Karpas-422 (cell line): ENCODE results near the gene CRYBB1. TPM values are rescaled to one million over a fixed set of nuclear protein-coding genes. Genes with fewer than 3 reads are reported as not detected.

Experiments used
- DNase-seq: peaks from one replicate; pipeline ENCODE4 v3.0.0-alpha.2; 2015
- H2AFZ ChIP-seq: fragments of 200-600 bp; sonication (generic); 2 replicates; pipeline ENCODE4 v1.6.1; 2014; ENCODE audit warnings: antibody characterized with exemption, low read length, mixed read lengths
- H3K27ac ChIP-seq: fragments of 200-600 bp; sonication (generic); 2 replicates; pipeline ENCODE4 v1.5.1; 2014; ENCODE audit warnings: mild to moderate bottlenecking, low read length, moderate library complexity
- H3K27me3 ChIP-seq: fragments of 200-600 bp; sonication (generic); 2 replicates; pipeline ENCODE4 v1.6.1; 2014; ENCODE audit warnings: low read length, mixed read lengths
- H3K36me3 ChIP-seq: fragments of 200-600 bp; sonication (generic); 2 replicates; pipeline ENCODE4 v1.6.1; 2014; ENCODE audit warnings: low read length, mixed read lengths; ENCODE audit not compliant: insufficient read depth
- H3K4me1 ChIP-seq: fragments of 200-600 bp; sonication (generic); 2 replicates; pipeline ENCODE4 v1.6.1; 2014; ENCODE audit warnings: mild to moderate bottlenecking, low read length, mixed read lengths
- H3K4me2 ChIP-seq: fragments of 200-600 bp; sonication (generic); 2 replicates; pipeline ENCODE4 v1.6.1; 2014; ENCODE audit warnings: low read length, low read depth, mild to moderate bottlenecking; ENCODE audit not compliant: poor library complexity, severe bottlenecking
- H3K4me3 ChIP-seq: fragments of 200-600 bp; sonication (generic); 2 replicates; pipeline ENCODE4 v1.5.1; 2014; ENCODE audit warnings: mild to moderate bottlenecking, antibody characterized with exemption, low read length, mixed read lengths
- H3K79me2 ChIP-seq: fragments of 200-600 bp; sonication (generic); 2 replicates; pipeline ENCODE4 v1.6.1; 2014; ENCODE audit warnings: mild to moderate bottlenecking, low read length, mixed read lengths
- H3K9ac ChIP-seq: fragments of 200-600 bp; sonication (generic); 2 replicates; pipeline ENCODE4 v1.6.0; 2014; ENCODE audit warnings: low read length
- H3K9me2 ChIP-seq: fragments of 200-600 bp; sonication (generic), shearing (Covaris generic); replicated peaks from 2 replicates; pipeline ENCODE4 v1.6.0; 2014; ENCODE audit warnings: mild to moderate bottlenecking, low read length, moderate library complexity; ENCODE audit not compliant: insufficient read depth
- H3K9me3 ChIP-seq: fragments of 300-700, 200-600 bp; sonication (generic); 2 replicates; pipeline ENCODE4 v1.6.1; 2014; ENCODE audit warnings: low read length, mixed read lengths
- H4K20me1 ChIP-seq: fragments of 200-600 bp; sonication (generic); 2 replicates; pipeline ENCODE4 v1.6.1; 2014; ENCODE audit warnings: mild to moderate bottlenecking, antibody characterized with exemption, low read length, low read depth; ENCODE audit not compliant: insufficient read depth
- total RNA-seq: library from RNA; depleted of rRNA; stranded (reverse); fragments of >200 nt; shearing (Covaris generic); gene quantifications from 2 replicates; pipeline ENCODE4 v1.2.3, GENCODE V29; 2014; ENCODE audit warnings: low replicate concordance

Gene CRYBB1
- total RNA-seq, 1 experiment from 2014 or later, result 0.22 TPM

DNA sequence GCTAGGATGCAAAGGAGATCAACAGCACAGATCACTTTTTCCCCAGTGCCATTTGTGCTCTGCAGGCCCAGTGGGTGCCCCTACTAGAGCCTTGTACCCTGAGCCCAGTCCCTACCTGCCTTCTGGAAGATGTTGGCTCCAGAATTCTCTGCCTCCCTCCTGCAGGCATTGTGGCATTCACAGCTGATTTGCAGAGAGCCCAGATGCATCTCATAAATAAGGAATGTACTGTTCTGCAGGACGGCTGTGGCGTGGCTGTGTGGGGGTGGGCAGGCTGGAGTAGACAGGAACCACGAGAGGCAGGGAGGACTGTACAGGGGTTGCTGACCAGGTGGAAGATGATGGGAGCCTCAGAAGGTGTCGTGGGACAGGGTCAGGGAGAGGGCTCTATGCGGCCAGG is 28.3 kb upstream of the CRYBB1 start:
- no peaks in the 10 kb centered on the region for H3K9me2 ChIP-seq
- no peak for DNase-seq
- no peaks in the 10 kb centered on the region for H3K27me3 ChIP-seq
- no peaks in the 10 kb centered on the region for H3K9me3 ChIP-seq
- no peak overlapping the region for H3K4me2 ChIP-seq
- H3K36me3 ChIP-seq, result no peaks in the 10 kb centered on the region
- peaks cover 23% of the 10 kb centered on the region for H3K4me1 ChIP-seq
- H2AFZ ChIP-seq, result no peak overlapping the region
- no peak overlapping the region for H3K27ac ChIP-seq
- H3K79me2 ChIP-seq, result no peaks in the 10 kb centered on the region
- no peak overlapping the region for H3K4me3 ChIP-seq
- H4K20me1 ChIP-seq, result no peaks in the 10 kb centered on the region
- no peak overlapping the region for H3K9ac ChIP-seq

- H3K9ac ChIP-seq, result no peak overlapping the region
- no peaks in the 10 kb centered on the region for H3K9me2 ChIP-seq
- H3K27ac ChIP-seq, result no peak overlapping the region
- no peaks in the 10 kb centered on the region for H3K36me3 ChIP-seq
- no peak overlapping the region for H3K4me2 ChIP-seq
- no peaks in the 10 kb centered on the region for H4K20me1 ChIP-seq
- H3K4me1 ChIP-seq, result peaks cover 23% of the 10 kb centered on the region
- no peak overlapping the region for H3K4me3 ChIP-seq
- H3K9me3 ChIP-seq, result no peaks in the 10 kb centered on the region
- 0 out of 2 replicates have a peak overlapping the region, but pooled peaks have one; percentile 24 for H2AFZ ChIP-seq
- no peaks in the 10 kb centered on the region for H3K27me3 ChIP-seq
- H3K79me2 ChIP-seq, result no peaks in the 10 kb centered on the region
- no peak for DNase-seq
These were observed 25.7 kb upstream of the CRYBB1 start for GRCh38 chr22:26643418-26644100.

- Histone ChIP-seq H3K27ac (no peak overlapping the region), H4K20me1 (no peaks in the 10 kb centered on the region), H3K9ac (0 out of 2 replicates have a peak overlapping the region, but pooled peaks have one; percentile 12), H3K9me2 (no peaks in the 10 kb centered on the region), H3K4me3 (no peak overlapping the region), H3K4me2 (no peak overlapping the region), H3K9me3 (no peaks in the 10 kb centered on the region), H2AFZ (peak overlapping the region; percentile 45; the same call in 1 of the 2 replicates), H3K4me1 (peaks cover 23% of the 10 kb centered on the region), H3K36me3 (no peaks in the 10 kb centered on the region), H3K79me2 (no peaks in the 10 kb centered on the region), H3K27me3 (no peaks in the 10 kb centered on the region)
- DNase-seq, result peak; percentile 46
These were observed 24.9 kb upstream of the CRYBB1 start for GRCh38 chr22:26642465-26643417.

- Histone ChIP-seq H3K9me3 (no peaks in the 10 kb centered on the region), H3K9ac (no peak overlapping the region)
These were observed 18.5 kb upstream of the CRYBB1 start for GRCh38 chr22:26636296-26636695.

DNA sequence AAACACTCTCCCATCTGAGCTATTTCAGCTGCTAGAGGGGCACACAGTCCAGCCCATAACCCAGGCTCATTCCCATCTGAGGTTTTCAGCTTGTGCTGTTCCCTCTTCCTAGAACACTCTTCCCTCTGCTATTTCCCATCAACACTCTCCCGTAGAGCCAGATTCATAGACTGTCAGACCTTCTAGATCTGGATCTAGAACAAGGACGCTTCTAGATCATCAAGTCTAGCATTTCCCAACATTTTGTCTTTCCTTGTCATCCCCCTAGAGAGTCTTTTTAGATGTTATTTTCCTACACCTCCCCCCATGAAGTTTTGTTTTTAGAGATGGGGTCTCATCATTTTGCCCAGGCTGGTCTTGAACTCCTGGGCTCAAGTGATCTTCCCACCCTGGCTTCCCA is 17.3 kb upstream of the CRYBB1 start:
- Histone ChIP-seq H3K9me2 (no peaks in the 10 kb centered on the region), H3K4me1 (no peaks in the 10 kb centered on the region), H4K20me1 (no peaks in the 10 kb centered on the region), H3K27me3 (no peaks in the 10 kb centered on the region), H3K4me3 (no peak overlapping the region), H3K4me2 (no peak overlapping the region), H3K36me3 (no peaks in the 10 kb centered on the region), H3K79me2 (no peaks in the 10 kb centered on the region), H3K9me3 (no peaks in the 10 kb centered on the region), H3K27ac (no peak overlapping the region), H3K9ac (no peak overlapping the region), H2AFZ (no peak overlapping the region)
- DNase-seq, result no peak

More at GRCh38 chr22:26636296-26636695, 18.5 kb upstream of the CRYBB1 start:
- Histone ChIP-seq H3K4me3 (no peak overlapping the region), H3K4me2 (no peak overlapping the region), H3K79me2 (no peaks in the 10 kb centered on the region), H2AFZ (no peak overlapping the region), H3K9me2 (no peaks in the 10 kb centered on the region), H4K20me1 (no peaks in the 10 kb centered on the region), H3K36me3 (no peaks in the 10 kb centered on the region), H3K27ac (no peak overlapping the region), H3K4me1 (no peaks in the 10 kb centered on the region), H3K27me3 (no peaks in the 10 kb centered on the region)
- DNase-seq, result no peak

- H3K4me2 ChIP-seq, result no peak overlapping the region
- no peak overlapping the region for H2AFZ ChIP-seq
- no peak for DNase-seq
- no peaks in the 10 kb centered on the region for H3K9me3 ChIP-seq
- no peaks in the 10 kb centered on the region for H3K27me3 ChIP-seq
- no peaks in the 10 kb centered on the region for H3K4me1 ChIP-seq
- H3K36me3 ChIP-seq, result no peaks in the 10 kb centered on the region
- H3K4me3 ChIP-seq, result no peak overlapping the region
- H4K20me1 ChIP-seq, result no peaks in the 10 kb centered on the region
- no peak overlapping the region for H3K9ac ChIP-seq
- H3K79me2 ChIP-seq, result no peaks in the 10 kb centered on the region
- no peak overlapping the region for H3K27ac ChIP-seq
- no peaks in the 10 kb centered on the region for H3K9me2 ChIP-seq
These were observed 16.4 kb upstream of the CRYBB1 start for GRCh38 chr22:26634189-26634588.

- Histone ChIP-seq H3K4me2 (no peak overlapping the region), H2AFZ (no peak overlapping the region), H3K27ac (no peak overlapping the region)
These were observed 14.8 kb upstream of the CRYBB1 start for GRCh38 chr22:26632422-26633155.

DNA sequence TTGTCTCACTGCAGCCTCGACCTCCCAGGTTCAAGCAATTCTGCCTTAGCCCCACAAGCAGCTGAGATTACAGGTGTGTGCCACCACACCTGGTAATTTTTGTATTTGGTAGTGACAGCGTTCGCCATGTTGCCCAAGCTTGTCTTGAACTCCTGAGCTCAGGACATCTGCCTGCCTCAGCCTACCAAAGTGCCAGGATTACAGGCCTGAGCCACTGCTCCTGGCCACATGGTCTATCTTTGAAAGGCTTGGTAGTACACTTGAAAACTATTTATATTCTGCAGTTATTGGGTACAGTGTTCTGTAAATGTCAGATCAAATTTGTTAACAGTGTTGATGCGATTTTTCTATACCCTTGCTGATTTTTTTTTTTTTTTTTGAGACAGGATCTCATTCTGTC is 13.5 kb upstream of the CRYBB1 start:
- no peak overlapping the region for H3K9ac ChIP-seq
- H3K9me2 ChIP-seq, result no peaks in the 10 kb centered on the region
- H3K27me3 ChIP-seq, result no peaks in the 10 kb centered on the region
- H3K4me2 ChIP-seq, result no peak overlapping the region
- H3K4me1 ChIP-seq, result no peaks in the 10 kb centered on the region
- H4K20me1 ChIP-seq, result no peaks in the 10 kb centered on the region
- H3K36me3 ChIP-seq, result no peaks in the 10 kb centered on the region
- H3K79me2 ChIP-seq, result no peaks in the 10 kb centered on the region
- H3K9me3 ChIP-seq, result no peaks in the 10 kb centered on the region
- H3K4me3 ChIP-seq, result no peak overlapping the region
- DNase-seq, result no peak
- no peak overlapping the region for H2AFZ ChIP-seq
- no peak overlapping the region for H3K27ac ChIP-seq

More at GRCh38 chr22:26632422-26633155, 14.8 kb upstream of the CRYBB1 start:
- Histone ChIP-seq H3K4me1 (no peaks in the 10 kb centered on the region), H3K36me3 (no peaks in the 10 kb centered on the region), H4K20me1 (no peaks in the 10 kb centered on the region), H3K9ac (no peak overlapping the region), H3K4me3 (no peak overlapping the region), H3K79me2 (no peaks in the 10 kb centered on the region), H3K27me3 (no peaks in the 10 kb centered on the region), H3K9me3 (no peaks in the 10 kb centered on the region), H3K9me2 (no peaks in the 10 kb centered on the region)
- no peak for DNase-seq
